Measurements from ENCODE around the gene SLIT3. TPM values are rescaled to one million over a fixed set of nuclear protein-coding genes. Genes with fewer than 3 reads are reported as not detected.
"Not testable (repeated sequence)": the region's sequence is repeated elsewhere in the genome, so short reads cannot be mapped to it uniquely, and the experiment has no call there.

The SLIT3 gene
- total RNA-seq, 1 donor from 2014 or later, result 40.2 TPM

- not testable (repeated sequence) for DNase-seq (ENCODE audit: low spot score)
Measured at GRCh38 chr5:168742311-168742710, 558.6 kb downstream of the SLIT3 start.

DNA sequence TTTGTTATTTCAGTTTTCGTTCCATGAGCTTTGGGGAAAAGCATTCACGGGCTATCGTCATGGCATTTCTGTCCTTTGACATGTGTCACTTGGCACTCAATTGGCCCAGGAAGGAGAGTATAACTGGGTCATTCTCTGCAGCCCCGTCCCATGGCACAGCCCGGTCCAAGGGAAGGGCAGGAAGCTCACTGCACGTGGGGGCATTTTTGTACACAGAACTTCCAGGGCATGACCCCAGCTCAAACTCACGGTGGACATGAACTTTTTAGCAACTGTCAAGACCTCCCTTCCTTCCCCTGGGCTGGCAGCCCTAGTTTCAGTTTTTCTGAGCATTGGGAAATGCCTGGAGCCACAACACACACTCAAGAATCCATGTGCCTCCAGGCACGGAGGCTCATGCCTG, 560.1 kb downstream of the SLIT3 start:
- no peak for DNase-seq (ENCODE audit: low spot score)

- no peak for DNase-seq (ENCODE audit: low spot score)
Measured at GRCh38 chr5:168740092-168740800, 560.7 kb downstream of the SLIT3 start.

GRCh38 chr5:168737066-168737465, 563.9 kb downstream of the SLIT3 start:
- no peak for DNase-seq (ENCODE audit: low spot score)

- no peak for DNase-seq (ENCODE audit: low spot score)
Measured at GRCh38 chr5:168736281-168736831, 564.6 kb downstream of the SLIT3 start.

- DNase-seq (ENCODE audit: low spot score), result no peak
Measured at GRCh38 chr5:168734620-168735300, 566.2 kb downstream of the SLIT3 start.

DNA sequence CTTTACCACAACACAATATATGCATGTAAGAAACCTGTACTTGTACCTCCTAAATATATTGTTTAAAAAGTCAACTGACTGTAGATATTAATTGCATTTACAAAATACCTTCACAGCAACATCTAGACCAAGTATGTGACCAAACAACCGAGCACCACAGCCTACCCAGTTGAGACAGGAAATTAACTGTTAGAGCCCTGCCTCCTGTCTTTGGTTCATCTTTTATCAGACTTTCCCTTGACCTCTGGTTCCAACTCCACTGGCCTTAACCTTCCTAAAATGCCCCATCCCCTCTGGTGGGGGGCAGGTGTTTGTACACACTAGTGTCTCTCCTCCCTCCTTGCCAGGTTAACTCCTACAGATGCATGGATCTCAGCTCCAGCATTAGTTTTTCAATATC, 566.8 kb downstream of the SLIT3 start:
- DNase-seq (ENCODE audit: low spot score), result no peak

DNA sequence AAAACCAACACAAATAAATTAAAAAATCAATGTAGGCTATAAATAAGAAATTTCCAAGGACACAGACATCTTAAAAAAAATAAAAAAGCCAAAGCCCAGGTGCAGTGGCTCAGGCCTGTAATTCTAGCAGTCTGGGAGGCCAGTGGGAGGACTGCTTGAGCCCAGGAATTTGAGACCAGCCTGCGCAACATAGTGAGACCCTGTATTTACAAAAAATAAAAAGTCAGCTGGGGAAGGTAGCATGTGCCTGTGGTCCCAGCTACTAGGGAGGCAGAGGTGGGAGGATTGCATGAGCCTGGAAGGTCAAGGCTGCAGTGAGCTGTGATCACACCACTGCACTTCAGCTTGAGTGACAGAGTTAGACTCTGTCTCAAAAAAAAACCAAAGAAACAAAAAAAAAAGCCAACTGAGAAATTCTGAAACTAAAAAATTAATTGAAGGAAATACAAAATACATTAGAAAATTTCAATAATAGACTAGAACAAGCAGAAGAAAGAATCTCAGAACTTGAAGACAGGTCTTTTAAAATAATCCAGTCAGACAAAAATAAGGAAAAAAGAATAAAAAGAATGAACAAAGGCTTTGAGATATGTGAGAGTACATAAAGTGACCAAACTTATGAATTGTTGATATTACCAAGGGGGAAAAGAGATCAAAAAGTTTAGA, 572.3 kb downstream of the SLIT3 start:
- no peak for DNase-seq (ENCODE audit: low spot score)

GRCh38 chr5:168727547-168727946, 573.4 kb downstream of the SLIT3 start:
- DNase-seq (ENCODE audit: low spot score), result no peak

DNA sequence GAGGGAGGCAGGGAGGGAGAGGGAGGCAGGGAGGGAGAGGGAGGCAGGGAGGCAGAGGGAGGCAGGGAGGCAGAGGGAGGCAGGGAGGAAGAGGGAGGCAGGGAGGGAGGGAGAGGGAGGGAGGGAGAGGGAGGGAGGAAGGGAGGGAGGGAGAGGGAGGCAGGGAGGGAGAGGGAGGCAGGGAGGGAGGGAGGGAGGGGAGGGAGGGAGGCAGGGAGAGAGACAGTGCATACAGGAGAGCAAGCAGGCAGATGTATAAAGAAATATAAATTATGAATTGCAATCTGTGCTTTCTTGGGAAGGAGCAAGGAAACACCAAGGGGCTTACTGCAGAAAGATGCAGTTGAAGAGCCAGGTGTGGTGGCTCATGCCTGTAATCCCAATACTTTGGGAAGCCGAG, 574.6 kb downstream of the SLIT3 start:
- no peak for DNase-seq (ENCODE audit: low spot score)

- no peak for DNase-seq (ENCODE audit: low spot score)
Measured at GRCh38 chr5:168724227-168724626, 576.7 kb downstream of the SLIT3 start.

- no peak for DNase-seq (ENCODE audit: low spot score)
Measured at GRCh38 chr5:168723037-168723436, 577.9 kb downstream of the SLIT3 start.

GRCh38 chr5:168721966-168722365, 579.0 kb downstream of the SLIT3 start:
- DNase-seq (ENCODE audit: low spot score), result no peak

DNA sequence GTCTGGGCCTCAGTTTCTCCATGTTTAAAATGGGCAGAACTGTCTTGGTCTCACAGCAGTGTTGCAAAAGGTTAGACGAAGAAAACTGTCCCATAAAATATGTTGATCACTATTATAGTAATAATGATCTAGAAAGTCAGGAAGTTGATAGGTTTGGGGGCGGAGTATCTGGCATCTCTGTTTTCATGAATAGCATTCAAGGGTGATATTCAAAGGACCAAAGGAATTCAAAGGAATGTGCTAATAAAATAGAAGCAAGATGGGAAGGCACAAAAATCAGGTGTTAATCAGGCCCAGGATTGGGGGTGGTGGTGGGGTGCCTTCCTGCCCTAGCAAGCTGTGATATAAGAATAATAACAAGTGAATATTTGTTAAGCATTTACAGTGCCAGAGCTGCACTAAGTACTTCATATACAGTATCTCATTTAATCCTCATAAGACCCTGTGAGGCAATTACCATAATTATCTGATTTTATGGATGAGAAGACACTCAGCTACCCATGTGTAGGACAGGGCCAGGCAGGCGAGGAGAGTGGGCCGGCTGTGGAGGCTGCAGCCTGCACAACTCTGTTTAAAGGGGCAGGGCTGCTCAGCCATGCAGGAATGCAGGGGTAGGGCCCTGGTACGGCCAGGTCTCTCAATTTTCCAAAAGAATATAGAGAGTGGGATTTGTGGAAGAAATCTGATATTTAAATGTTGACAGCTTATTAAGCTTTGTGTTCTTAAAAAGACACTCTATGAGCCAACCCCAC, 579.8 kb downstream of the SLIT3 start:
- no peak for DNase-seq (ENCODE audit: low spot score)

- no peak for DNase-seq (ENCODE audit: low spot score)
Measured at GRCh38 chr5:168720575-168720974, 580.4 kb downstream of the SLIT3 start.

GRCh38 chr5:168714046-168714445, 586.9 kb downstream of the SLIT3 start:
- no peak for DNase-seq (ENCODE audit: low spot score)

DNA sequence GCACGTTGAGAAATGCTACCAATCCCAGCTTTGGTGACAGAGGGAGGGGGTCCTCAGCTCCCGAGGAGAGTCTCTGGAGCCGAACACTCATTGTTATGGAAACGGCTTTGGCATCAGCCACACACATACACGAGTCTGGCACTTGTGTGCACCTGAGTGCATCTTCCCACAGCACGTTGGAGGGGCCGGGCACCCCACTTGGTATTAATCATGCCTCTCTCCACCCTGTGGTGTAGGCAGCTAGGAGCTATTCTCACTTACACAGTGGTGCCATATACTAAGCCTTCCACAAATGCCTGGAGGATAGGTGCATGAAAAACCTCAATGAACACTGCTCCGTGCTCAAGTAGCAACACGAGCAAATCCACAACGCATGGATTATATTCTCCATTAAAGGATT, 587.9 kb downstream of the SLIT3 start:
- no peak for DNase-seq (ENCODE audit: low spot score)

GRCh38 chr5:168712280-168712924, 588.5 kb downstream of the SLIT3 start:
- no peak for DNase-seq (ENCODE audit: low spot score)

GRCh38 chr5:168710706-168711105, 590.2 kb downstream of the SLIT3 start:
- DNase-seq (ENCODE audit: low spot score), result no peak

DNA sequence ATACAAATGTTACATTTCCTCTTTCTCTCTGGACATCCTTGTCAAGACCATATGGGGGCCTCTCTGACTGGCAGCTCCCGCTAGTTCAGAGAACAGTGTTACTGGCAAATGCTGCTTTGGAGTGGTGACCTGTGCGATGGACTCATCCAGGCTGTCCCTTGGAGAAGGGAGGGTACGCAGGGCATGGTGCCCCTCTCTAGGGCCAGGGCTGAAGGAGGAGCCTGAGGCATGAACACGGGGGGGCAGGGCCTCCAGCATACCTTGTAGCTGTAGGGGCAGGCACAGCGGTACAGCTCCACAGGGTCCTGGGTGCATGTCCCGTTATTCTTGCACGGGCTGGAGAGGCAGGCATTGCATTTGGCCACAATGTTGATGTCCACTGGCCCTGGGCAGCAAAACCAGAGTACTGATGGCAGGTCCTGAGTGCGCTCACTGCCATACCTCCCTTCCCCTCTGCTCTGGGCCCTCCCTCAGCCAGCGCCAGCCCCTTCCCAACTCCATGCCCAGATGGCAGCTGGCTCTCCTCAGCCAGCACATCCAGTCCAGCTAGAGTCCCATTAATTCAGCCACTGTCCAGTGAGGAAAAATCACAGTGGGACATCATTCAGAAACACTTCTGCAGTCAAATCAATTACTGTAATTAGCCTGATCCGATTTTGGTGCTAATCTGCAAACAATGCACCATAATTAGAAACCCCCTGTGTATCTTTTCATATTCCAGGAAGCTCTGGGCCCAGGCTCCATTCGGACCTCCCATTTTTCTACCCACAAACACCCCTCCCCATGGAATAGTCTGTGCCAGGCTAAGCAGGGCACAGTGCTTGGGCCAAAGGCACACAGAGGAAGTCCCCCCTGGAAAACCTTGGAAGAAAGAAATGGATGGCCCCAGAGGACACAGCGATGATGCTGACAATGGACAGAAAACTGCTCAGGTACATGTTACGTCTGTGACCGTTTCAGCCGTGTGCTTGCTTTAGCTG, 592.9 kb downstream of the SLIT3 start:
- no peak for DNase-seq (ENCODE audit: low spot score)
